Stimulated activated CD8-positive, alpha-beta memory T cell treated with anti-CD3 and anti-CD28 coated beads, Interleukin-7, amount 100 ng/mL, for 1 hour (primary cell): ENCODE measurements around the gene APOBEC3B.
"Not testable (repeated sequence)": the region's sequence is repeated elsewhere in the genome, so short reads cannot be mapped to it uniquely, and the experiment has no call there.

Experiments
- DNase-seq, 2 donors: peaks; one replicate each; pipeline ENCODE4 v3.0.0-alpha.2; 2020; ENCODE audit warnings: low read depth in 2 of 2

APOBEC3B gene

DNA sequence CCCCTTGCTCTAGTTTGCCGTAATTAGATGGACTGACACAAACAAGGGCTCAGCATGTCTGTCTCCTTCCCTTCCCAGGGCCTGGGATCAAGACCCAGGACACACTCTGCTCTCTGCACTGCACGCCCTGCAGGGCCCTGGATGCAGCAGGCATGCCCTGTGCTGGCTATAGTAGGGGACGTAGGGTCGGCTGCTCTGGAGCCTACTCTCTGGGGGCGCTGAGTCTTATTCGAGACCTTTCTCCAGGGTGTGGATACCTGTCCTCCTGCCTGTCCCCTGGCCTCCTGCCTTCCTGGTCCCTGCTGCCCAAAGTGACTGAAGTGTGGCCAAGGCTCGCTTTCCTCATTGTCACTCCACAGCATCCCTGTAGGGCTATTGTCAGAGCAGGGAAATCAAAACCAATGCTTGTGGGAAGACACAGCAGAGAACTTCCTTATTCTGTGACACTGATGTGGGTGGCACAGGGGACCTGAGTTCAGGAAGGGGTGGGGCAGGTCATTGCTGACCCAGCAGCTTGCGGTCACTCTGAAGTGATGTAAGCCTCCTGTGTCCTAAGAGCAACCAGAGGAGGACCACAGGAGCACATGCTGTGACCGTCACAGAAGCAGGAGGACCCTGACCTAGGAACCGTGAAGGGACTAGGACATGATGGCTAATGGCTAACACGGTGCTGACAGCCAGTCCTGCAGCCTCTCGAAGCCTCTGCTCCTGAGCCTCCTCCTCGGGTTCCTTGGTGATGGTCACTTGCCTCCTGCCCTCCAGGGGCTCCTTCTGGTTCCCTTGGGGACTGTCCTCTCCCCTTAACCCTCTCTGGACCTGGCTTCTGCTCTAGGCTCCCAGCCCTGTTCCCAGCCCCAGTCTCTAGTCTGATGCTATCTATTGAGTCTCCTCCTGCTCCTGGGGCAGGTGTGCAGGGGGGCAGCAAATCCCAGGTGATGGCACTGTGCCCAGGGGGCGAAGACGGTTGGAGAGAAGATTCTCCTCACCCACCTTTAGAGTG, 14.4 kb upstream of the APOBEC3B start:
- DNase-seq: no peak

DNA sequence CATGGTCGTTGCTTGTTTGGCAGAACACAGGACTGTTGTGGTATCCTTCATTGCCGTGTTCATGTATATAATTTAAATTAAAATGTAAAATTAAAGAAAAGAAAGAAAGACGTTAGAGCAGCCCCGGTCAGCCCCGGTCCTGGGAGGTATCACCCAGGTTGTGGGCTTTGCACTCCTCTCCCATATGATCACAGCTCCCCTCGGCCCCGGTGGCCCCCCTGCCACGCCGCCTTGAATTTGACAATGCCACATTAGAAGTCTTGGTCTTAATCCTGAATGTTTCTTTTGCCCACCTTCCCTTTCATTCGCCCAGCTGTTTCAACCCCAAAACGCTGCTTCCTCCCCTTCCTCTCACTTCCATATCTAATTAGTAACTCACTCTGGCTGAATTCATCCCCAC, 13.3 kb upstream of the APOBEC3B start:
- no peak for DNase-seq

DNA sequence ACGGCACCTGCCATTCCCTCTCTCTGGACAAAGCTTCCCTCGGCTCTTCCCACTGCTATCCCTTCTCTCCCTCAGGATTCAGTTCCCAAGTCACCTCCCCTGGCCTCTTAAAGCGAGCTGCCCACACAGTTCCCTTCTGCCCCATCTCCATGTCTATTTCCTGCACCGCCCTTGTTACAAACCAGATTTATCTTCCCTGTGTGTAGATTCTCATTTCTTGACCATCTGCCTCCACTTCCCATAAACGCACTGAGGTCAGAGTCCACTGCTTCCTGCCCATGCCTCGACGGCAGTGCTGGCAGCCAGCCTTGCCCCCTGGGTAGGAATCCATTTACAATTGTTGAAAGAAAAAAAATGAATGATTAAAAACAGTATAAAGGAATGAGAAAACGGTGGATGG, 11.6 kb upstream of the APOBEC3B start:
- no peak for DNase-seq

DNA sequence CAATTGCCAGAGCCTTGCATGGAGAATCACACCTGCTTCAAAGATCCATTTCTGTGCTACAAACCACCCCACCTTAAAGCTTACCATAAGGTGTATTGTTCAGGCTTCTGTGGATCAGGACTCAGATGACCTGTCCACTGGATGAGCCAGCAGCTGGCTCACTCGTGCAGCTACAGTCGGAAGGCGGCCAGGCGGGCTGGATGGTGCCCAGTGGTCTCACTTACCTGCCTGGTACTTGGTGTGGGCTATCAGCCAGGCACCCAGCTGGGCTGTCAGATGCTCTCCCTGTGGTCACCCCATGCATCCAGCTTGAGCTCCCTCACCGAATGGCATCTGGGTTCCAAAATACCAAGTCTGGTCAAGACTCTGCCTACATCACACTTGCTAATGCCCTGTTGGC, 10.9 kb upstream of the APOBEC3B start:
- no peak for DNase-seq

DNA sequence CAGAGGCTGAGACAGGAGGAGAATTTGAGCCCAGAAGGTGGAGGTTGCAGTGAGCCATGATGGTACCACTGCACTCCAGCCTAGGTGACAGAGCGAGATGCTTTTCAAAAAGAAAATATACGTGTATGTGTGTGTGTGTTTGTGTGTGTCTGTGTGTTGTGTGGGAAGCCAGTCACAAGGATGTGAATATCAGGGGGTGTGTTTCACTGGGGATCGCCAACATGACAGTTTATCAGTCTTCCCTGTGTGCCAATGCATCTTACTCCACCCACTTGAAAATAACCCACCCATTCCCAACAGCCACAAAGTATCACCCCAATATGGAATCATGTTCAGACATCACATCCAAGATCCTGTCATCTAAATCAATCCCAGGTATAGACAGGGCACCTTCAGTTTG, 10.4 kb upstream of the APOBEC3B start:
- no peak for DNase-seq

DNA sequence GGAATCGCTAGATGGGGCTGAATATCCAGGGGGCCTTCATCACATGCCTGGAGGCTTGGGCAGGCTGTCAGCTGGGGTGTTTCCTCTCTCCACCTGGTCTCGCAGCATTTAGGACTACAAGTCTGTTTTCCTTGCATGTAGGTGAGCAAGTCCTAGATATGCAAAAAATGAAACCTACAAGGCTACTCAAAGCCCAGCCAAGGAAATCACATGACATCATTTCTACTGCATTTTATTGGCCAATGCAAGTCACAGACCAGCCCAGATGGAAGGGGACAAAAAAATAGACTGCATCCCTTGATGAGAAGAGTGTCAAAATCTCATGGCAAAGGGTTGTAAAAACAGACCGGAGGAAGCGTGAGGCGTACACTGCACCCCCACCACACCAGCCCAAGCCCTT, 9.6 kb upstream of the APOBEC3B start:
- DNase-seq: no peak

- peak in 1 of 2 donors; percentile 35 for DNase-seq
These were observed 8.6 kb upstream of the APOBEC3B start for GRCh38 chr22:38973289-38974169.

- DNase-seq: no peak
These were observed 7.8 kb upstream of the APOBEC3B start for GRCh38 chr22:38974170-38974825.

GRCh38 chr22:38974826-38975175, 7.3 kb upstream of the APOBEC3B start:
- DNase-seq: no peak

- DNase-seq: not testable (repeated sequence)
These were observed 4.9 kb upstream of the APOBEC3B start for GRCh38 chr22:38977289-38977688.

DNA sequence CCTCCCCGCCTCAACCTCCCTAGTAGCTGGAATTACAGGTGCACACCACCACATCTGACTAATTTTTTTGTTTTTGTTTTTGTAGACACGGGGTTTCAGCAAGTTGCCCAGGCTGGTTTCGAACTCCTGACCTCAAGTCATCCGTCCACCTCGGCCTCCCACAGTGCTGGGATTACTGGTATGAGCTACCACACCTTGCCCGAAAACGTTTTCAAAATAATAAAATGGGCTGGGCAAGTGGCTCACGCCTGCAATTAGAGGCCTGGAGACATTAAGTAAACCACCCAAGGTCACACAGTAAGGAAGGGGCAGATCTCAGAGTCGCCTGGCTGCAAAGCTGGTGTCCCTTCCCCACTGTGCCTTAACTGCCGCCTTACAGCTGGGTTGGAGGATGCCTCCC, 1.6 kb upstream of the APOBEC3B start:
- not testable (repeated sequence) for DNase-seq

DNA sequence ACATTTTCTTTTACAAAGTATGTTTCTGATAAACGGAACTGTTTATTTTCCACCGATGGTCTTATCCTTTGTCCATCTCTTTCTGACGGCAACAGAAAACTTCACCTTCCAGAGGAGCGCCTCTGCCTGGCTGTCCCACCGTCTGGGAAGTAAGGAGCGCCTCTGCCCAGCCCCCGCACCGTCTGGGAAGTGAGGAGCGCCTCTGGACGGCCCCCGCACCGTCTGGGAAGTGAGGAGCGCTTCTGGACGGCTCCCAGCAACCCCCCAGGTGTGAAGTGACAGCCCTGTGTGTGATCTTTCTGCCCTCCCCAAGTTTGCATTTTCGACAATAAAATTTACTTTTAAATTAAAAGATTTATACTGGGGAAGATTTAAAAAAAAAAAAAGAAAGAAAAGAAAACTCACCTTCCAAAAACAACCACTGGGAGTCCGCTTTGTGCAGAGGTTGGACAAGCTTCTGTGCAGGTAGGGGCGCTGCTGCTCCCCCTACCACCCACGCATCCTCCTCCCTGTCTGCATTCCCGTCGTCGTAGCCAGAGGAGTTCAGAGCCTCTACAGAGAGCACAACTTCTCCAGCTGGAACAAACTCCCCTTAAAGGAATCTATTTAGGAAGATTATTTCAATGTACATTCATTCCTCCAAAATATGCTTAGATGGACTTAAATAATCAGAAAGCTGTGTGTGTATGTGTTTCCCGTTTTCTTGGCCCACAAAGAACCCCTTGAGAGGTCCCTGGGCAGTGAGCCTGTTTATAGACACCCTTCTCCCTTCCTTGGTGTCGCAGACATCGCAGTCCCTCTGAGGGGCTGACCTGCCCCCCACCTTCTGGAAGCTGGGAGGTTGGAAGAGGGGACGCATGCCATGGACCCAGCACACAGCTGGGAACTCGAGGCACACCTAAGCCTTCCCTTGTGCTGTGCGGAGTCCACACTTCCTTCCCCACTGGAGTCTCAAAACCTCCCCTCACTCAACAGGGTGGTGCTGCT, 849 bp upstream of the APOBEC3B start:
- DNase-seq: no peak

- DNase-seq: no peak
These were observed 2.1 kb downstream of the APOBEC3B start for GRCh38 chr22:38984224-38984623.

DNA sequence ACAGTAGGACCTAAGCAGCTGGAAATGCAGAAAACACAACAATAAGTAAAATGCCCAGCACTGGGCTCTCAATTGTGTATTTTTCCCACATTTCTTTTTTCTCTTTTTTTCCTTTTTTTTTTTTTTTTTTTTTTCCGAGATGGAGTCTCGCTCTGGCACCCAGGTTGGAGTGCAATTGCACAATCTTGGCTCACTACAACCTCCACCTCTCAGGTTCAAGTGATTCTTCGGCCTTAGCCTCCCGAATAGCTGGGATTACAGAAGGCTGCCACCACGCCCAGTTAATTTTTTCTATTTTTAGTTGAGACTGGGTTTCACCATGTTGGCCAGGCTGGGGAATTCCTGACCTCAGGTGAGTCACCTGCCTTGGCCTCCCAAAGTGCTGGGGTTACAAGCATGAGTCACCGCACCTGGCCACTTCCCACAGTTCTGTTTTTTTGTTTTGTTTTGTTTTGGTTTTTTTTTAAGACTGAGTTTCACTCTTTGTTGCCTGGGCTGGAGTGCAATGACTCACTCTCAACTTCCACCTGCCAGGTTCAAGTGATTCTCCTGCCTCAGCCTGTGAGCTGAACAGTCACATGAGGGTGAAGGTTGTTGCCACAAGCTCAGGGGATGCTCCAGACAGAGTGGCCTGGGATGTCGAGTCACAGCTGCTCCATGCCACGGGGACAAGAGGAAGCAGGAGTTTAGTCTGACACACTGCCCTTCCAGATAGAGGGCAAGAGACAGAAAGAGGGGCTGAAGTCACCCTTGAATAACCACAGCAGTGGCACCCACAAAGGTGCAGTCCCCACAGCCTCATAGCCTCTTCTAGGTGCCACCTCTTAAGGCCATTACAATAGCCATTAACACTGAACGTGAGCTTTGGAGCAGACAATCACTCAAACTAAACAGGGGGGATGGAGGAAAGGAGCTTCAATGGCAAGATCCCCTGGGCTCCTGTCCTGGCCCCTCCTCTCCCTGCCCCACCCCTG, 2.9 kb downstream of the APOBEC3B start:
- peak; percentile 50 to 51 for DNase-seq

DNA sequence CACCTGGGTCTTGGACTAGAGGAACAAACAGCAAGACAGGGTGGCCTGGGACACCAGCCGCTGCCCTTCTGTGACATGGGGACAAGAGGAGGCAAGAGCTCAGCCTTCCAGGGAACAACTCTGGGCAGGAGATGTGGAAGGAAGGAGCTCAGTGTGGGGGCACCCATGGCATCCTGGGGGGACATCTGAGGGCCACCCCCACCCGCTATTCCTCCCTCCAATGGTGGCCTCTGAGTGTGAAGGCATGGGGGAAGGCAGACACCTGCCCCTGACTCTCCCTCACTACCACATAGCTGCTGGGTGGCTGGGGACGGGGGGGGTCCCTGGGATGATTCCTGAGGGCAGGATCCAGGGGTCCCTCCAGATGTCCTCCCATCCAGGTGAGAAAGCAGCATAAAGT, 4.5 kb downstream of the APOBEC3B start:
- no peak for DNase-seq

DNA sequence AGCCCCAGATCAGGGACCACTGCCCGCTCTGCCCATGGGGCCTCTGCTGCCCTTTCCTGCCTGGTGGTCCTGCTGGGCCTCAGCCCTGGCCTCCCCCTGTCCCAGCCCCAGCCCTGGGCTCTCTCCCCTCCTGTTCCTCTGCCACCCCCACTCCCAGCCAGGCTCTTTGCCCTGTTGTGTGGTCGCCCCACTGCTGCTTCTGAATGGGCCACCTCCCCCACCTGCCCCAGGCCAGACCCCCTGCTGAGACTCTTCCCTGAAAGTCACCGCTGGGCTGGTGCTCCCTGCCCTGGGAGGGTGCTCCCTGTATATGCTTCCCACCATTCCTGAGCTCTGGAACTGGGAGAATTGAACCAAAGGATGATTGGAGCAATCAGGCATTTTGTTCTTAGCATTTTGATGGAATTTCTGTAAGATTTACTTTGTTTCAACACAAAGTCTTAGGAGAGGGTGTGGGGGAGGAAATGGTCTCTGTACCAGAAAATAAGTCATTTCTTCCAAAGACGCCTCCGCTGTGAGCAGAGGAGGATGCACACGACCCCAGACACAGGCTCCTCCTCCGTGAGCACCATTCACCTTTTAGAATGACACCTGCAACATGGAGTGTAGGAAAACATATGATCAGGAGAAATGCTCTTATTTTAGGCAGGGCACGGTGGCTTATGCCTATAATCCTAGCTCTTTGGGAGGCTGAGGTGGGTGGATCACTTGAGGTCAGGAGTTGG, 5.2 kb downstream of the APOBEC3B start:
- no peak for DNase-seq

DNA sequence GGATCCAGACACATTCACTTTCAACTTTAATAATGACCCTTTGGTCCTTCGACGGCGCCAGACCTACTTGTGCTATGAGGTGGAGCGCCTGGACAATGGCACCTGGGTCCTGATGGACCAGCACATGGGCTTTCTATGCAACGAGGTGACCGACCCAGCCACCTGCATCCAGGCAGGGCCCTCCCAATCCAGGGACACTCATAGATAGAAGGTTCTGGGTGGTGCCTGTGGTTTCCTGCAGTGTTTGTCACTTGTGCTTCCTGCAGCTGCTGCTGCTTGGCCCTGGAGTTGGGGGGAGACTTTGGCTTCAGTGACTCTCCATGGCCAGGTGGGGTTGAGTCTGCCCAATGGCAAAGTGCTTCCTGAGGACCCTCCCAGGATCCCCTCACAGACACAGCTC, 7.3 kb downstream of the APOBEC3B start:
- no peak for DNase-seq

- not testable (repeated sequence) for DNase-seq
These were observed 10.8 kb downstream of the APOBEC3B start for GRCh38 chr22:38992871-38993371.

GRCh38 chr22:38996105-38996504, 14.0 kb downstream of the APOBEC3B start:
- no peak for DNase-seq
